ENCODE data around the gene ANKRD63.
A peak's percentile ranks its signal among the peaks of the same experiment; 100 is the strongest.

ANKRD63 gene

GRCh38 chr15:40323239-40323952 lies 40.5 kb upstream of the ANKRD63 start, which contains the start of gene INAFM2:
Gene INAFM2 (plus strand): TSS chr15:40323692. CDS start chr15:40324056, 364 bp downstream.
- TF ChIP-seq CTCF (IDR thresholded peaks at IDR 0.05; ENCODE audit: control insufficient read depth, extremely low read depth, insufficient read depth): no peak
- peak; percentile 74 for DNase-seq (ENCODE audit: low read depth)
- H3K4me3 ChIP-seq (ENCODE audit: low read depth, low read length): peak within 1 kb of the TSS; percentile 57

GRCh38 chr15:40322531-40323238 lies 39.8 kb upstream of the ANKRD63 start:
- no peak for TF ChIP-seq CTCF (IDR thresholded peaks at IDR 0.05; ENCODE audit: control insufficient read depth, extremely low read depth, insufficient read depth)
- DNase-seq (ENCODE audit: low read depth): no peak
- H3K4me3 ChIP-seq (ENCODE audit: low read depth, low read length): peak overlapping the region; percentile 46

GRCh38 chr15:40320931-40321371 lies 38.1 kb upstream of the ANKRD63 start:
- no peak for DNase-seq (ENCODE audit: low read depth)
- peak; percentile 81 for TF ChIP-seq CTCF (IDR thresholded peaks at IDR 0.05; ENCODE audit: control insufficient read depth, extremely low read depth, insufficient read depth)
- no peak overlapping the region for H3K4me3 ChIP-seq (ENCODE audit: low read depth, low read length)

GRCh38 chr15:40320409-40320808 lies 37.5 kb upstream of the ANKRD63 start:
- TF ChIP-seq CTCF (IDR thresholded peaks at IDR 0.05; ENCODE audit: control insufficient read depth, extremely low read depth, insufficient read depth): no peak
- H3K4me3 ChIP-seq (ENCODE audit: low read depth, low read length): no peak overlapping the region
- DNase-seq (ENCODE audit: low read depth): no peak

GRCh38 chr15:40317580-40317979 lies 34.7 kb upstream of the ANKRD63 start:
- no peak for TF ChIP-seq CTCF (IDR thresholded peaks at IDR 0.05; ENCODE audit: control insufficient read depth, extremely low read depth, insufficient read depth)
- no peak for DNase-seq (ENCODE audit: low read depth)

GRCh38 chr15:40316931-40317330 lies 34.1 kb upstream of the ANKRD63 start:
- TF ChIP-seq CTCF (IDR thresholded peaks at IDR 0.05; ENCODE audit: control insufficient read depth, extremely low read depth, insufficient read depth): no peak
- no peak for DNase-seq (ENCODE audit: low read depth)
- H3K4me3 ChIP-seq (ENCODE audit: low read depth, low read length): no peak overlapping the region

More at GRCh38 chr15:40317580-40317979, 34.7 kb upstream of the ANKRD63 start:
- no peak overlapping the region for H3K4me3 ChIP-seq (ENCODE audit: low read depth, low read length)
